ENCODE measurements around the gene GALNT18. TPM values are rescaled to one million over a fixed set of nuclear protein-coding genes. Genes with fewer than 3 reads are reported as not detected.

Gene GALNT18
- total and polyA plus RNA-seq, 2 donors, result 7.9 to 16.1 TPM

GRCh38 chr11:11347592-11347991 lies 274.2 kb downstream of the GALNT18 start:
- Histone ChIP-seq H3K9me3 (ENCODE audit: control insufficient read depth in 2 of 2, insufficient read depth in 1 of 2, low read length in 1 of 2) (no peaks in the 10 kb centered on the region), H3K27me3 (ENCODE audit: control insufficient read depth in 2 of 2, insufficient read depth in 1 of 2, low read length in 1 of 2) (no peaks in the 10 kb centered on the region), H3K36me3 (ENCODE audit: control insufficient read depth in 2 of 2, insufficient read depth in 2 of 2, low read length in 1 of 2) (no peaks in the 10 kb centered on the region), H3K4me3 (ENCODE audit: low read length in 2 of 2) (no peak overlapping the region), H3K4me1 (ENCODE audit: control insufficient read depth in 2 of 2, insufficient read depth in 2 of 2, low read length in 2 of 2) (no peaks in the 10 kb centered on the region), H3K27ac (ENCODE audit: low read depth in 1 of 2, low read length in 1 of 2) (no peak overlapping the region)
- DNase-seq (ENCODE audit: low read depth in 6 of 9, low spot score in 9 of 9), result no peak
- 93% methylated on average over 7 of the region's 7 CpGs for WGBS

DNA sequence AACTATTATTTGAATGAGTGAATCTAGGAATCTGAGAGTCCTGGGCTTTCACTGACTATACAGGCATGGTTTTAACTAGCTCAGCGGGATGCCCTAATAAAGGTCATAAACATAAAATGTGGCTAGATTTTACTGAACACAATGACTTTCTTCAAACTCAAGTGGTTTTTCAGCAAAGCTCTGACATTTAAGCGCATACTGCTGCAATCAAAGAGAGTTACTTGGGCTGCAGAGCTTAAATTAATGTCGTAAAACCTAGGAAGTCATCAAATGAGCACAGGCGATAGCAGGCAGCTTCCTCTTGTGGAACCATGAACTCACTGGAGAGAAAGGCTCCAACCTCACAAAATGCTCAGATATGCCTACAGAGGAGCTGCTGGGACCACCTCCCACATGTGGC lies 275.5 kb downstream of the GALNT18 start:
- no peak for DNase-seq (ENCODE audit: low read depth in 6 of 9, low spot score in 9 of 9)
- no peak overlapping the region for H3K4me3 ChIP-seq (ENCODE audit: low read length in 2 of 2)
- H3K4me1 ChIP-seq (ENCODE audit: control insufficient read depth in 2 of 2, insufficient read depth in 2 of 2, low read length in 2 of 2), result no peaks in the 10 kb centered on the region
- H3K27ac ChIP-seq (ENCODE audit: low read depth in 1 of 2, low read length in 1 of 2), result no peak overlapping the region
- WGBS, result 74% methylated on average over 4 of the region's 4 CpGs
- H3K27me3 ChIP-seq (ENCODE audit: control insufficient read depth in 2 of 2, insufficient read depth in 1 of 2, low read length in 1 of 2), result no peaks in the 10 kb centered on the region
- H3K36me3 ChIP-seq (ENCODE audit: control insufficient read depth in 2 of 2, insufficient read depth in 2 of 2, low read length in 1 of 2), result no peaks in the 10 kb centered on the region
- no peaks in the 10 kb centered on the region for H3K9me3 ChIP-seq (ENCODE audit: control insufficient read depth in 2 of 2, insufficient read depth in 1 of 2, low read length in 1 of 2)

- Histone ChIP-seq H3K36me3 (ENCODE audit: control insufficient read depth in 2 of 2, insufficient read depth in 2 of 2, low read length in 1 of 2) (no peaks in the 10 kb centered on the region), H3K4me3 (ENCODE audit: low read length in 2 of 2) (no peak overlapping the region), H3K27me3 (ENCODE audit: control insufficient read depth in 2 of 2, insufficient read depth in 1 of 2, low read length in 1 of 2) (no peaks in the 10 kb centered on the region), H3K9me3 (ENCODE audit: control insufficient read depth in 2 of 2, insufficient read depth in 1 of 2, low read length in 1 of 2) (no peaks in the 10 kb centered on the region), H3K27ac (ENCODE audit: low read depth in 1 of 2, low read length in 1 of 2) (no peak overlapping the region), H3K4me1 (ENCODE audit: control insufficient read depth in 2 of 2, insufficient read depth in 2 of 2, low read length in 2 of 2) (no peaks in the 10 kb centered on the region)
- WGBS, result 91% methylated on average over 1 of the region's 1 CpG
- DNase-seq (ENCODE audit: low read depth in 6 of 9, low spot score in 9 of 9), result no peak
These were observed 276.7 kb downstream of the GALNT18 start for GRCh38 chr11:11345099-11345498.

DNA sequence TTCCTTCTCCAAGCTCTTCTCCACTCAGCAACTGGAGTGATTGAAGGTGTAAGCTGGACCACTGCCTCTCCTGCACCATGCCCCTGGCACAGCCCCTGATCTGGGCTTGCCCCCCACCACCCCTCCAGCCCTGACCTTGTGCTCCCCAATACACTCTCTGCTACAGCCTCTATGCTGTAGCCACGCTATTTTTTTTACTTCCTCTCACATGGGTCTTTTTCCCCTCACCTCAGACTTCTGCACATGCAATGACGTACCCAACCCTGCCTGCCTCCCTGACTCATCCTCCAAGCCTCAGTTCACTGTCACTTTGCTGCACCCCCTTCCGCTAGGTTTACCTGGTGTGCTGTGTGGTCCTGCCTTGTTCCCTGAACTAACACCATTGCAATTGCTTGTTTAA lies 277.8 kb downstream of the GALNT18 start:
- Histone ChIP-seq H3K27ac (ENCODE audit: low read depth in 1 of 2, low read length in 1 of 2) (no peak overlapping the region), H3K9me3 (ENCODE audit: control insufficient read depth in 2 of 2, insufficient read depth in 1 of 2, low read length in 1 of 2) (no peaks in the 10 kb centered on the region), H3K27me3 (ENCODE audit: control insufficient read depth in 2 of 2, insufficient read depth in 1 of 2, low read length in 1 of 2) (no peaks in the 10 kb centered on the region), H3K4me3 (ENCODE audit: low read length in 2 of 2) (no peak overlapping the region), H3K36me3 (ENCODE audit: control insufficient read depth in 2 of 2, insufficient read depth in 2 of 2, low read length in 1 of 2) (no peaks in the 10 kb centered on the region), H3K4me1 (ENCODE audit: control insufficient read depth in 2 of 2, insufficient read depth in 2 of 2, low read length in 2 of 2) (no peaks in the 10 kb centered on the region)
- WGBS, result 46% methylated on average over 3 of the region's 3 CpGs
- peak in 1 of 9 donors; percentile 12 for DNase-seq (ENCODE audit: low read depth in 6 of 9, low spot score in 9 of 9)

DNA sequence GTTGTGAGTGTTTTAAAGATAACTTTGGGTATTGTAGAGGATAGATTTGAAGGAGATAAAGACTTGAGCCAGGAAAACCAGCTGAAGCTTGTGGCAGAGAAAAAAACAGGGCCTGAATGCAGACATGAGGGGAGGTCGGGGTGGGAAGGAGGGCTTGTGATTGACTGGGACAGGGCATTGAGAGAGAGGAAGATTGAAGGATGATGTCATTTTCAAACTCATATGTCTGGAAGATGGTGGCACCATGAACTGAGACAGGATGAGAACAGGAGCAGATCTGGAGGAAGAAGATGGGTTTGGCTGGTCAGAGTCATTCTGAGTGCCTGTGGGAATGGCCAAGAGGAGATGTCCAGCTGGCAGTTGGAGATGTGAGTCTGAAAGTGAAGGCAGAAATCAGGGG lies 283.5 kb downstream of the GALNT18 start:
- no peak overlapping the region for H3K27ac ChIP-seq (ENCODE audit: low read depth in 1 of 2, low read length in 1 of 2)
- H3K27me3 ChIP-seq (ENCODE audit: control insufficient read depth in 2 of 2, insufficient read depth in 1 of 2, low read length in 1 of 2), result no peaks in the 10 kb centered on the region
- H3K9me3 ChIP-seq (ENCODE audit: control insufficient read depth in 2 of 2, insufficient read depth in 1 of 2, low read length in 1 of 2), result no peaks in the 10 kb centered on the region
- no peaks in the 10 kb centered on the region for H3K4me1 ChIP-seq (ENCODE audit: control insufficient read depth in 2 of 2, insufficient read depth in 2 of 2, low read length in 2 of 2)
- 83% methylated on average over 1 of the region's 1 CpG for WGBS
- H3K36me3 ChIP-seq (ENCODE audit: control insufficient read depth in 2 of 2, insufficient read depth in 2 of 2, low read length in 1 of 2), result no peaks in the 10 kb centered on the region
- no peak overlapping the region for H3K4me3 ChIP-seq (ENCODE audit: low read length in 2 of 2)
- no peak for DNase-seq (ENCODE audit: low read depth in 6 of 9, low spot score in 9 of 9)

DNA sequence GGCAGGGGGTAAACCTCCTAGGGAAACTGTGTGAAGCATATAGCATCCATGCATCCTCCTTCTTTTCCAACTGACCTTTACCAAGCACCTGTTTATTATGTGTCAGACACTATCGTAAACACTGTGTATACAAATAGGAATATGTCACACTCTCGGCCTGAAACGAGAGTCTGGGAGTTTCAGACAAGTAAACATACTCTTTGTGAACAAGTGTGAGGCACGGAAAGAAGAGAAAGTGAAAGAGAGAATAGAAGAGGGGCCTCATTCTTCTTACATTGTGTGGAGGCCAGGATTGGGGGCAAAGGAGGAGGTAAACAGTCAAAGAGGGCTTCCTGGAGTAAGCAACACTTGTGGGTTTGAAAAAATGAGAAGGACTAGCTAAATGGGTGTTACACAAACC lies 285.1 kb downstream of the GALNT18 start:
- Histone ChIP-seq H3K4me3 (ENCODE audit: low read length in 2 of 2) (no peak overlapping the region), H3K4me1 (ENCODE audit: control insufficient read depth in 2 of 2, insufficient read depth in 2 of 2, low read length in 2 of 2) (no peaks in the 10 kb centered on the region), H3K27me3 (ENCODE audit: control insufficient read depth in 2 of 2, insufficient read depth in 1 of 2, low read length in 1 of 2) (no peaks in the 10 kb centered on the region), H3K9me3 (ENCODE audit: control insufficient read depth in 2 of 2, insufficient read depth in 1 of 2, low read length in 1 of 2) (no peaks in the 10 kb centered on the region), H3K27ac (ENCODE audit: low read depth in 1 of 2, low read length in 1 of 2) (no peak overlapping the region), H3K36me3 (ENCODE audit: control insufficient read depth in 2 of 2, insufficient read depth in 2 of 2, low read length in 1 of 2) (no peaks in the 10 kb centered on the region)
- 88% methylated on average over 4 of the region's 4 CpGs for WGBS
- no peak for DNase-seq (ENCODE audit: low read depth in 6 of 9, low spot score in 9 of 9)

- no peak overlapping the region for H3K27ac ChIP-seq (ENCODE audit: low read depth in 1 of 2, low read length in 1 of 2)
- H3K4me1 ChIP-seq (ENCODE audit: control insufficient read depth in 2 of 2, insufficient read depth in 2 of 2, low read length in 2 of 2), result no peaks in the 10 kb centered on the region
- H3K9me3 ChIP-seq (ENCODE audit: control insufficient read depth in 2 of 2, insufficient read depth in 1 of 2, low read length in 1 of 2), result no peaks in the 10 kb centered on the region
- 91% methylated on average over 2 of the region's 2 CpGs for WGBS
- no peak for DNase-seq (ENCODE audit: low read depth in 6 of 9, low spot score in 9 of 9)
- H3K36me3 ChIP-seq (ENCODE audit: control insufficient read depth in 2 of 2, insufficient read depth in 2 of 2, low read length in 1 of 2), result no peaks in the 10 kb centered on the region
- no peaks in the 10 kb centered on the region for H3K27me3 ChIP-seq (ENCODE audit: control insufficient read depth in 2 of 2, insufficient read depth in 1 of 2, low read length in 1 of 2)
- no peak overlapping the region for H3K4me3 ChIP-seq (ENCODE audit: low read length in 2 of 2)
These were observed 286.8 kb downstream of the GALNT18 start for GRCh38 chr11:11335043-11335442.

DNA sequence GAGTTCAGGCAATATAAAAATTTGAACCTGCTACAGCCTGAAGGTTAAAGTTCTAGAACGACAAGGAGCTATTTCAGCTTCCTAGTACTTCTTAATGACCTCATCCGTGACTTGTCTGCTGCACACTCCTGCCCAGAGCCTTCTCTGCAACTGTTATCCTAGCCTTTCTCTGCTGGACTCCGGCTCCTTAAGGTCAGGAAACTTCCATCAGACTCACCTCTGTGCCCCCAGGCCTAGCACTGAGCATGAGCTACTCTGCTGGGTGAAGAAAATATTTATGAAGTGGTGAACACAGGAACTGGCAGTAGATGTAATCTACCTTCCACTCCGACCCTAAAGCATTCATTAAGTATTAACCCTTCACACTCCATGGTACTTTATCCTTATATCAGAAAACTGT lies 287.2 kb downstream of the GALNT18 start:
- no peak overlapping the region for H3K4me3 ChIP-seq (ENCODE audit: low read length in 2 of 2)
- WGBS, result 68% methylated on average over 4 of the region's 4 CpGs
- no peak overlapping the region for H3K27ac ChIP-seq (ENCODE audit: low read depth in 1 of 2, low read length in 1 of 2)
- no peaks in the 10 kb centered on the region for H3K36me3 ChIP-seq (ENCODE audit: control insufficient read depth in 2 of 2, insufficient read depth in 2 of 2, low read length in 1 of 2)
- H3K4me1 ChIP-seq (ENCODE audit: control insufficient read depth in 2 of 2, insufficient read depth in 2 of 2, low read length in 2 of 2), result no peaks in the 10 kb centered on the region
- H3K9me3 ChIP-seq (ENCODE audit: control insufficient read depth in 2 of 2, insufficient read depth in 1 of 2, low read length in 1 of 2), result no peaks in the 10 kb centered on the region
- no peak for DNase-seq (ENCODE audit: low read depth in 6 of 9, low spot score in 9 of 9)
- H3K27me3 ChIP-seq (ENCODE audit: control insufficient read depth in 2 of 2, insufficient read depth in 1 of 2, low read length in 1 of 2), result no peaks in the 10 kb centered on the region

- Histone ChIP-seq H3K9me3 (ENCODE audit: control insufficient read depth in 2 of 2, insufficient read depth in 1 of 2, low read length in 1 of 2) (no peaks in the 10 kb centered on the region), H3K36me3 (ENCODE audit: control insufficient read depth in 2 of 2, insufficient read depth in 2 of 2, low read length in 1 of 2) (no peaks in the 10 kb centered on the region), H3K4me3 (ENCODE audit: low read length in 2 of 2) (no peak overlapping the region), H3K27ac (ENCODE audit: low read depth in 1 of 2, low read length in 1 of 2) (no peak overlapping the region), H3K4me1 (ENCODE audit: control insufficient read depth in 2 of 2, insufficient read depth in 2 of 2, low read length in 2 of 2) (no peaks in the 10 kb centered on the region), H3K27me3 (ENCODE audit: control insufficient read depth in 2 of 2, insufficient read depth in 1 of 2, low read length in 1 of 2) (no peaks in the 10 kb centered on the region)
- DNase-seq (ENCODE audit: low read depth in 6 of 9, low spot score in 9 of 9), result no peak
- WGBS, result 78% methylated on average over 5 of the region's 5 CpGs
These were observed 289.6 kb downstream of the GALNT18 start for GRCh38 chr11:11332141-11332710.
